GM12891 (cell line): ENCODE data around the gene KDR.

Experiments
- POLR2A ChIP-seq: IDR thresholded peaks from 2 replicates; pipeline ENCODE4 v1.6.1; 2011; ENCODE audit warnings: low read depth, low read length, control low read depth
- POLR2AphosphoS5 ChIP-seq: IDR thresholded peaks from 2 replicates; pipeline ENCODE4 v1.6.1; 2011; ENCODE audit warnings: low read depth, low read length, control low read depth

DNA sequence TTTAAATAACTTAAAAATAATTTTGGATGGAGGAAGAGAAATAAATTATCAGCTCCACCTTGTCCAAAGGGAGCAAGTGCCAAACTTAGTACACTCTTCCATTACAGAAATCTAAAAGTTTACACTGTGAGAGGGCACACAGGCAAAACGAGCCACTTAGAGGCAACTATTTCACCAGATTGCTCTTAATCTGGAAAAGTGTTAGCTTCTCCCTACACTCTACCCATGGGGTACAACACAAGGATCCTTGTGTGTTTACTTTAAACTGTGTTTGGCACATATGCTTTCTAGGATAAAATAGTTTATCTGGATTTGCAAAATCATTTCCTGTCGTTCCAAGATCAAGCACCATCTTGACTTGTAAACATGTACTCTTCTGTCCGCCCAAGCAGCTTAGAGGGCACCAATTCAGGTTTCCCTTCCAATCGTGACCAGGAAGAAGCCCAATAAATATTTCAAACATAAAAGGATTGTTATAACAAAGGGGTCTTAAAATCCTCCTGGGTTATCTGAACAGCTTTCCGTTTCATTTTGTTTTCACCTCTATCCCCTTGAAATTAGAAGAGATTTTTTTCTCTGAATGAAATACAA is 29.0 kb upstream of the KDR start:
- no peak for TF ChIP-seq POLR2AphosphoS5
- no peak for TF ChIP-seq POLR2A
